GM12878 (cell line): ENCODE results near the gene SENP6. TPM values are rescaled to one million over a fixed set of nuclear protein-coding genes. Genes with fewer than 3 reads are reported as not detected.

Experiments used
- ATAC-seq: fragments of 200-7000 bp; cut with Tn5 transposase; 3 replicates; pipeline ENCODE4 v1.9.1; 2020; ENCODE audit warnings: mild to moderate bottlenecking, moderate library complexity
- BruUV-seq: library from RNA; stranded (reverse); fragments of 400-500 nt; replicated peaks from 2 replicates; lab custom pipeline; 2021; lab: Mats Ljungman, UMichigan
- CTCF ChIA-PET: fragments of 300-600 bp; sonication (Branson Sonifier 250); formaldehyde crosslinking; extraction: SDS; loops from one replicate; lab custom pipeline; 2021; ENCODE audit warnings: inconsistent platforms; lab: Yijun Ruan, JAX
- POLR2A ChIA-PET: fragments of 350-600 bp; formaldehyde crosslinking; extraction: SDS; loops from one replicate; lab custom pipeline; 2021; ENCODE audit warnings: inconsistent platforms; lab: Charles Lee
- RAD21 ChIA-PET: fragments of 300-600 bp; sonication (Branson Sonifier 250); formaldehyde crosslinking; loops from one replicate; lab custom pipeline; 2023; ENCODE audit warnings: antibody characterized with exemption; ENCODE audit not compliant: unreplicated experiment; lab: Charles Lee
- SMC1A ChIA-PET: fragments of 300-600 bp; sonication (Branson Sonifier 250); formaldehyde crosslinking; loops from one replicate; lab custom pipeline; 2023; ENCODE audit not compliant: unreplicated experiment, uncharacterized antibody; lab: Charles Lee
- DNase-seq: peaks from one replicate; pipeline ENCODE4 v3.0.0-alpha.2; 2011; ENCODE audit warnings: low read depth, low spot score
- FAIRE-seq: peaks from 3 replicates; lab custom pipeline; 2011; peaks lifted over from hg19 to GRCh38; lab: Jason Lieb, UNC
- H2AFZ ChIP-seq: 2 replicates; pipeline ENCODE4 v1.6.0; 2011; ENCODE audit warnings: low read depth, low read length, control low read depth; ENCODE audit not compliant: control insufficient read depth
- H3K27ac ChIP-seq: 2 replicates; pipeline ENCODE4 v1.5.1; 2011; ENCODE audit warnings: control low read depth; ENCODE audit not compliant: control insufficient read depth, insufficient read depth
- H3K27me3 ChIP-seq, 2 experiments: replicated peaks in 1 of 2; 2 replicates each; pipeline versions ENCODE4 v1.6.0 to v1.6.1; 2011; ENCODE audit warnings: low read length in 1 of 2; ENCODE audit not compliant: control insufficient read depth in 2 of 2, insufficient read depth in 2 of 2
- H3K36me3 ChIP-seq, 2 experiments: 2 replicates each; pipeline ENCODE4 v1.5.1; 2011; ENCODE audit warnings: low read length in 1 of 2; ENCODE audit not compliant: control insufficient read depth in 2 of 2, insufficient read depth in 2 of 2
- H3K4me1 ChIP-seq: 2 replicates; pipeline ENCODE4 v1.6.1; 2011; ENCODE audit warnings: mild to moderate bottlenecking, low read length, moderate library complexity, mixed read lengths; ENCODE audit not compliant: control insufficient read depth, insufficient read depth
- H3K4me2 ChIP-seq: 2 replicates; pipeline ENCODE4 v1.6.0; 2011; ENCODE audit warnings: control low read depth; ENCODE audit not compliant: control insufficient read depth, insufficient read depth
- H3K4me3 ChIP-seq: fragments of 200-600 bp; sonication (generic); 2 replicates; pipeline ENCODE4 v1.5.1; 2016
- H3K79me2 ChIP-seq: 2 replicates; pipeline ENCODE4 v1.6.0; 2011; ENCODE audit warnings: low read length; ENCODE audit not compliant: control insufficient read depth, insufficient read depth
- H3K9ac ChIP-seq: 2 replicates; pipeline ENCODE4 v1.8.0; 2011; ENCODE audit warnings: low read length, control low read depth, mixed read lengths; ENCODE audit not compliant: control insufficient read depth, insufficient read depth
- H3K9me3 ChIP-seq: replicated peaks from 3 replicates; pipeline ENCODE4 v1.5.1; 2011; ENCODE audit warnings: mild to moderate bottlenecking, low read length; ENCODE audit not compliant: control insufficient read depth, insufficient read depth
- H4K20me1 ChIP-seq: 2 replicates; pipeline ENCODE4 v1.6.0; 2011; ENCODE audit not compliant: control insufficient read depth, insufficient read depth
- ATF7 ChIP-seq: fragments of 450-650 bp; IDR thresholded peaks from 2 replicates; pipeline ENCODE4 v1.6.1; 2016; ENCODE audit warnings: low read depth, mild to moderate bottlenecking
- CBX3 ChIP-seq: fragments of 200-600 bp; sonication (generic); IDR thresholded peaks from 2 replicates; pipeline ENCODE4 v1.6.1; 2016; ENCODE audit warnings: low read depth, borderline replicate concordance
- CHD4 ChIP-seq: fragments of 200-600 bp; sonication (generic); IDR thresholded peaks from 2 replicates; pipeline ENCODE4 v1.6.1; 2016; ENCODE audit warnings: mild to moderate bottlenecking
- EED ChIP-seq: sonication (generic); IDR thresholded peaks from 2 replicates; pipeline ENCODE4 v1.6.1; 2016; ENCODE audit warnings: antibody characterized with exemption, low read depth
- FOS ChIP-seq: IDR thresholded peaks from 3 replicates; pipeline ENCODE4 v1.6.1; 2011; ENCODE audit warnings: borderline replicate concordance; ENCODE audit not compliant: insufficient read length; ENCODE audit errors: extremely low read depth
- GATAD2B ChIP-seq: fragments of 450-650 bp; conservative IDR thresholded peaks from 2 replicates; pipeline ENCODE4 v1.6.1; 2017; ENCODE audit warnings: low read depth, mild to moderate bottlenecking, moderate library complexity
- HCFC1 ChIP-seq: fragments of 150-350 bp; IDR thresholded peaks from 2 replicates; pipeline ENCODE4 v1.6.1; 2014; ENCODE audit warnings: low read length
- NFYB ChIP-seq: IDR thresholded peaks from 2 replicates; pipeline ENCODE4 v1.6.1; 2011; ENCODE audit warnings: low read depth, mild to moderate bottlenecking, low read length, improper control_type of control experiment, moderate library complexity; ENCODE audit not compliant: insufficient read depth
- RAD21 ChIP-seq: IDR thresholded peaks from 2 replicates; pipeline ENCODE4 v1.6.1; 2011; ENCODE audit warnings: mild to moderate bottlenecking, low read depth, low read length, moderate library complexity; ENCODE audit not compliant: insufficient read depth
- RUNX3 ChIP-seq: IDR thresholded peaks from 2 replicates; pipeline ENCODE4 v1.6.1; 2012; ENCODE audit warnings: low read length, inconsistent platforms
- SMARCA5 ChIP-seq: fragments of 450-650 bp; IDR thresholded peaks from 2 replicates; pipeline ENCODE4 v1.6.1; 2017; ENCODE audit warnings: mild to moderate bottlenecking
- TBL1XR1 ChIP-seq: IDR thresholded peaks from 2 replicates; pipeline ENCODE4 v1.6.1; 2012; ENCODE audit warnings: low read depth, low read length, improper control_type of control experiment
- ZBED1 ChIP-seq: IDR thresholded peaks from 2 replicates; pipeline ENCODE4 v1.6.1; 2016; ENCODE audit warnings: borderline replicate concordance
- ZNF274 ChIP-seq: IDR thresholded peaks from one replicate; pipeline ENCODE4 v1.8.0; 2011; ENCODE audit not compliant: insufficient read length, insufficient read depth
- ZNF384 ChIP-seq: IDR thresholded peaks from 2 replicates; pipeline ENCODE4 v1.6.1; 2012; ENCODE audit warnings: low read depth, mild to moderate bottlenecking, low read length, improper control_type of control experiment, borderline replicate concordance
- whole genome bisulfite sequencing: methylation state at CpG from one replicate; pipeline ENCODE4 v1.1.6; 2016; ENCODE audit warnings: low lambda C conversion rate; ENCODE audit not compliant: insufficient replicate concordance, insufficient coverage; ENCODE audit errors: missing lambda C conversion rate; 5-methylcytosine and 5-hydroxymethylcytosine counted together
- in situ Hi-C: fragments of 300-500 bp; cut with MboI; formaldehyde crosslinking; loops from 9 replicates; pipeline ENCODE4 v1.14.3; 2018; ENCODE audit warnings: mixed read lengths
- intact Hi-C: fragments of 100-400 bp; cut with micrococcal nuclease; formaldehyde crosslinking; loops from one replicate; pipeline ENCODE4 v1.14.2; 2022; ENCODE audit not compliant: unreplicated experiment
- polyA plus RNA-seq, 11 experiments: library from polyadenylated mRNA; depleted of rRNA in 4 of 11; unstranded in 6 of 11; stranded (reverse) in 5 of 11; fragments of >200 nt; fragmentation: Nextera tagmentation in 4 of 11; fragmentation: Illumina TruSeq in 1 of 11; extraction: Ambion mirVana in 4 of 11; extraction: Trizol in 1 of 11; gene quantifications; 1 replicate in 1 of 11; 2 replicates in 10 of 11; pipeline versions ENCODE4 v1.2.1 to v1.2.3, GENCODE V29; 2011 to 2016; ENCODE audit warnings: inconsistent platforms in 2 of 11, missing spikeins in 2 of 11, low read depth in 1 of 11
- total RNA-seq, 4 experiments: library from RNA; depleted of rRNA in 3 of 4; stranded (reverse); fragments of >200 nt in 3 of 4; fragmentation: Illumina TruSeq in 1 of 4; extraction: Trizol in 1 of 4; gene quantifications; 2 replicates each; pipeline versions ENCODE4 v1.2.1 to v1.2.3, GENCODE V29; 2013 to 2021
- TF ChIP-seq, protein P1 (sequence below): IDR thresholded peaks from 2 replicates; pipeline ENCODE4 v1.6.1; 2011; ENCODE audit warnings: low read depth, low read length, improper control_type of control experiment, borderline replicate concordance
- TF ChIP-seq, protein P2 (sequence below): IDR thresholded peaks from 2 replicates; pipeline ENCODE4 v1.6.1; 2012; ENCODE audit warnings: low read depth, low read length, improper control_type of control experiment
- TF ChIP-seq, protein P3 (sequence below): fragments of 450-650 bp; IDR thresholded peaks from 2 replicates; pipeline ENCODE4 v1.6.1; 2018; ENCODE audit warnings: borderline replicate concordance, mild to moderate bottlenecking; ENCODE audit not compliant: partially characterized antibody
- TF ChIP-seq, protein P4 (sequence below): IDR thresholded peaks from 2 replicates; pipeline ENCODE4 v1.6.1; 2012; ENCODE audit warnings: low read length, inconsistent platforms

SENP6 gene
- total and polyA plus RNA-seq, 10 of the 15 experiments (the other 5 are each of a cell fraction or from before 2014, with no cell fraction given), result 10.7 to 70.0 (median 42.3) TPM

DNA sequence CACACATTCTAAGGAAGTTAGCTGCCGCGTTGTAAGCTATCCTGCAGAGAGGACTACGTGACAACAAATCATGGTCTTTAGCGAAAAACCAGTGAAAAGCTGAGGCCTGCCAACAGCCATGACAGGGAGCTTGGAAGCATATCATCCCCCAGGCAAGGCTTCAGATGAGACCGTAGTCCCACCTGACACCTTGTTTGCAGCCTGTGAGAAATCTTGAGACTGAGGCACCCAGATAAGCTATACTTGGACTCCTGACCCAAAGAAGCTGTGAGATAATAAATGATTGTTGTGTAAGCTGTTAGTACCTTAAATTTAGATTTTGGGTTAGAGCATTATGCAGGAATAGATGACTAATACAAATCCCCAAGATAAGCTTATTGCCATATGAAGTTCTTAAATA lies 45.4 kb upstream of the SENP6 start:
- H3K9ac ChIP-seq, result no peak overlapping the region
- peaks cover 3% of the 10 kb centered on the region; the same call in 1 of the 2 replicates for H3K4me1 ChIP-seq
- H3K4me2 ChIP-seq, result no peak overlapping the region
- no peak overlapping the region for H3K4me3 ChIP-seq
- DNase-seq (no peak), ATAC-seq (no peak), FAIRE-seq (no peak)
- no peak overlapping the region for H2AFZ ChIP-seq
- no peak overlapping the region for H3K27ac ChIP-seq
- POLR2A ChIA-PET, result no interaction called here
- no peaks in the 10 kb centered on the region for H3K36me3 ChIP-seq
- no peaks in the 10 kb centered on the region for H3K27me3 ChIP-seq
- RAD21 ChIA-PET, result no interaction called here
- H4K20me1 ChIP-seq, result no peaks in the 10 kb centered on the region
- intact Hi-C loops (no loop called here), in situ Hi-C loops (no loop called here)
- 82% methylated on average over 5 of the region's 5 CpGs for WGBS
- CTCF ChIA-PET, result interaction anchor here (0.9 to 1.3 kb wide), 4 partner anchors 9 to 245 kb away, joined by 3 to 5 read pairs (median 4); no protein-coding TSS in a partner anchor
- H3K9me3 ChIP-seq, result no peaks in the 10 kb centered on the region; the same call in 2 of the 3 replicates
- SMC1A ChIA-PET, result interaction anchor here (1.8 kb wide), 1 partner anchor 15 kb away, joined by 5 read pairs; no protein-coding TSS in a partner anchor
- BruUV-seq, result no TSS peak
- no peaks in the 10 kb centered on the region for H3K79me2 ChIP-seq
- TF ChIP-seq ZBED1 (no peak), HCFC1 (no peak), CHD4 (no peak), ATF7 (no peak), GATAD2B (no peak), ZNF274 (no peak), SMARCA5 (no peak), TBL1XR1 (no peak), FOS (no peak), RUNX3 (no peak), ZNF384 (no peak), CBX3 (no peak), RAD21 (no peak), NFYB (no peak), EED (no peak)
- TF ChIP-seq, protein P1, sequence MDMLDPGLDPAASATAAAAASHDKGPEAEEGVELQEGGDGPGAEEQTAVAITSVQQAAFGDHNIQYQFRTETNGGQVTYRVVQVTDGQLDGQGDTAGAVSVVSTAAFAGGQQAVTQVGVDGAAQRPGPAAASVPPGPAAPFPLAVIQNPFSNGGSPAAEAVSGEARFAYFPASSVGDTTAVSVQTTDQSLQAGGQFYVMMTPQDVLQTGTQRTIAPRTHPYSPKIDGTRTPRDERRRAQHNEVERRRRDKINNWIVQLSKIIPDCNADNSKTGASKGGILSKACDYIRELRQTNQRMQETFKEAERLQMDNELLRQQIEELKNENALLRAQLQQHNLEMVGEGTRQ, result no peak
- TF ChIP-seq, protein P2, sequence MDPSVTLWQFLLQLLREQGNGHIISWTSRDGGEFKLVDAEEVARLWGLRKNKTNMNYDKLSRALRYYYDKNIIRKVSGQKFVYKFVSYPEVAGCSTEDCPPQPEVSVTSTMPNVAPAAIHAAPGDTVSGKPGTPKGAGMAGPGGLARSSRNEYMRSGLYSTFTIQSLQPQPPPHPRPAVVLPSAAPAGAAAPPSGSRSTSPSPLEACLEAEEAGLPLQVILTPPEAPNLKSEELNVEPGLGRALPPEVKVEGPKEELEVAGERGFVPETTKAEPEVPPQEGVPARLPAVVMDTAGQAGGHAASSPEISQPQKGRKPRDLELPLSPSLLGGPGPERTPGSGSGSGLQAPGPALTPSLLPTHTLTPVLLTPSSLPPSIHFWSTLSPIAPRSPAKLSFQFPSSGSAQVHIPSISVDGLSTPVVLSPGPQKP, result no peak
- TF ChIP-seq, protein P3, sequence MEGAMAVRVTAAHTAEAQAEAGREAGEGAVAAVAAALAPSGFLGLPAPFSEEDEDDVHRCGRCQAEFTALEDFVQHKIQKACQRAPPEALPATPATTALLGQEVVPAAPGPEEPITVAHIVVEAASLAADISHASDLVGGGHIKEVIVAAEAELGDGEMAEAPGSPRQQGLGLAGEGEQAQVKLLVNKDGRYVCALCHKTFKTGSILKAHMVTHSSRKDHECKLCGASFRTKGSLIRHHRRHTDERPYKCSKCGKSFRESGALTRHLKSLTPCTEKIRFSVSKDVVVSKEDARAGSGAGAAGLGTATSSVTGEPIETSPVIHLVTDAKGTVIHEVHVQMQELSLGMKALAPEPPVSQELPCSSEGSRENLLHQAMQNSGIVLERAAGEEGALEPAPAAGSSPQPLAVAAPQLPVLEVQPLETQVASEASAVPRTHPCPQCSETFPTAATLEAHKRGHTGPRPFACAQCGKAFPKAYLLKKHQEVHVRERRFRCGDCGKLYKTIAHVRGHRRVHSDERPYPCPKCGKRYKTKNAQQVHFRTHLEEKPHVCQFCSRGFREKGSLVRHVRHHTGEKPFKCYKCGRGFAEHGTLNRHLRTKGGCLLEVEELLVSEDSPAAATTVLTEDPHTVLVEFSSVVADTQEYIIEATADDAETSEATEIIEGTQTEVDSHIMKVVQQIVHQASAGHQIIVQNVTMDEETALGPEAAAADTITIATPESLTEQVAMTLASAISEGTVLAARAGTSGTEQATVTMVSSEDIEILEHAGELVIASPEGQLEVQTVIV, result no peak
- TF ChIP-seq, protein P4, sequence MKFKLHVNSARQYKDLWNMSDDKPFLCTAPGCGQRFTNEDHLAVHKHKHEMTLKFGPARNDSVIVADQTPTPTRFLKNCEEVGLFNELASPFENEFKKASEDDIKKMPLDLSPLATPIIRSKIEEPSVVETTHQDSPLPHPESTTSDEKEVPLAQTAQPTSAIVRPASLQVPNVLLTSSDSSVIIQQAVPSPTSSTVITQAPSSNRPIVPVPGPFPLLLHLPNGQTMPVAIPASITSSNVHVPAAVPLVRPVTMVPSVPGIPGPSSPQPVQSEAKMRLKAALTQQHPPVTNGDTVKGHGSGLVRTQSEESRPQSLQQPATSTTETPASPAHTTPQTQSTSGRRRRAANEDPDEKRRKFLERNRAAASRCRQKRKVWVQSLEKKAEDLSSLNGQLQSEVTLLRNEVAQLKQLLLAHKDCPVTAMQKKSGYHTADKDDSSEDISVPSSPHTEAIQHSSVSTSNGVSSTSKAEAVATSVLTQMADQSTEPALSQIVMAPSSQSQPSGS, result no peak
